Psoas muscle (tissue), 8 donors: ENCODE data around the gene ZP1. TPM values are rescaled to one million over a fixed set of nuclear protein-coding genes. Genes with fewer than 3 reads are reported as not detected.

Experiments
- ATAC-seq, 4 donors: fragments of 200-7000 bp; cut with Tn5 transposase; one replicate each; pipeline ENCODE4 v1.9.1; 2020; ENCODE audit warnings: moderate library complexity in 3 of 4, mild to moderate bottlenecking in 2 of 4
- DNase-seq, 2 donors: peaks; one replicate each; pipeline ENCODE4 v3.0.0-alpha.2; 2020
- H3K27ac ChIP-seq: fragments of 200-600 bp; one replicate; pipeline ENCODE4 v1.8.0; 2022
- H3K27me3 ChIP-seq, 3 donors: fragments of 200-600 bp in 1 of 3; one replicate each; pipeline versions ENCODE4 v1.6.1 to v1.8.0; 2013 to 2022; ENCODE audit warnings: low read length in 2 of 3, mild to moderate bottlenecking in 2 of 3, moderate library complexity in 1 of 3; ENCODE audit not compliant: insufficient read depth in 3 of 3
- H3K36me3 ChIP-seq, 2 donors: fragments of 200-600 bp in 1 of 2; one replicate each; pipeline versions ENCODE4 v1.6.1 to v1.8.0; 2013 to 2022; ENCODE audit warnings: low read depth in 1 of 2, mild to moderate bottlenecking in 1 of 2, moderate library complexity in 1 of 2; ENCODE audit not compliant: insufficient read depth in 1 of 2
- H3K4me1 ChIP-seq: fragments of 200-600 bp; one replicate; pipeline ENCODE4 v1.8.0; 2022
- H3K4me3 ChIP-seq: fragments of 200-600 bp; one replicate; pipeline ENCODE4 v1.8.0; 2022; ENCODE audit warnings: mild to moderate bottlenecking
- H3K9me3 ChIP-seq: fragments of 200-600 bp; one replicate; pipeline ENCODE4 v1.8.0; 2022
- CTCF ChIP-seq: fragments of 200-600 bp; IDR thresholded peaks from one replicate; pipeline ENCODE4 v1.8.0; 2022; ENCODE audit warnings: antibody characterized with exemption
- WGBS, 3 donors: extraction: QIAGEN DNeasy Blood & Tissue Kit; methylation state at CpG; one replicate each; pipeline versions ENCODE4 v1.1.6 to v1.1.7; 2013; 5-methylcytosine and 5-hydroxymethylcytosine counted together
- intact Hi-C, 2 donors: fragments of 100-400 bp; cut with DNase I; formaldehyde crosslinking; loops; one replicate each; pipeline versions ENCODE4 v1.11.0 to v1.14.2; 2022
- polyA plus RNA-seq, 3 donors: library from polyadenylated mRNA; stranded (reverse); fragments of 200-250 nt; gene quantifications; one replicate each; pipeline ENCODE4 v1.2.3, GENCODE V29; 2013
- total RNA-seq, 4 donors: library from RNA; stranded (reverse); fragmentation: NEBNext Ultra II Directional in 2 of 4; extraction: Animal tissue kit (Norgen Biotek cat#: 25700) in 2 of 4; gene quantifications; one replicate each; pipeline versions ENCODE4 v1.2.1 to v1.2.4, GENCODE V29; 2021 to 2023
- donor health status: healthy with polysubstance abuse.
- donor health status: DM: no; HTN: no; CAD: no; lungs with moderate emphysema.
- donor health status: Bipolar disorder and iron deficiency.
- donor health status: healthy.
- donor health status: DM: yes; HTN: yes; CAD: no.
- donor health status: DM: no; HTN: no; CAD: no.
- donor health status: DM: no; HTN: no; CAD: no.
- donor health status: DM: yes; HTN: yes; CAD: no.

The ZP1 gene
- total and polyA plus RNA-seq, 7 donors: 0.18 to 0.52 (median 0.29) TPM; not detected in 3

GRCh38 chr11:60910281-60910687 lies 42.9 kb downstream of the ZP1 start:
- H3K27ac ChIP-seq: no peak overlapping the region
- H3K4me1 ChIP-seq: peaks cover 21% of the 10 kb centered on the region
- intact Hi-C loops: no loop called here
- H3K4me3 ChIP-seq: no peak overlapping the region
- DNase-seq (no peak), ATAC-seq (no peak)
- 69 to 87% (median 77%) methylated on average over 3 of the region's 3 CpGs for WGBS, 3 donors
- no peak for TF ChIP-seq CTCF
- no peaks in the 10 kb centered on the region for H3K27me3 ChIP-seq
- no peaks in the 10 kb centered on the region for H3K9me3 ChIP-seq
- H3K36me3 ChIP-seq: no peaks in the 10 kb centered on the region

GRCh38 chr11:60910711-60911380 lies 43.5 kb downstream of the ZP1 start:
- Histone ChIP-seq H3K4me3 (no peak overlapping the region), H3K4me1 (peaks cover 23% of the 10 kb centered on the region), H3K9me3 (no peaks in the 10 kb centered on the region), H3K27ac (no peak overlapping the region), H3K36me3 (no peaks in the 10 kb centered on the region), H3K27me3 (no peaks in the 10 kb centered on the region)
- no peak for TF ChIP-seq CTCF
- intact Hi-C loops: no loop called here
- no peak for DNase-seq
- WGBS, 3 donors: 64 to 71% (median 66%) methylated on average over 5 of the region's 5 CpGs
- no peak for ATAC-seq

- no peaks in the 10 kb centered on the region for H3K36me3 ChIP-seq
- 61 to 65% (median 65%) methylated on average over 12 of the region's 12 CpGs for WGBS, 3 donors
- H3K27ac ChIP-seq: peak overlapping the region; percentile 94
- peak overlapping the region; percentile 96 for H3K4me3 ChIP-seq
- no peaks in the 10 kb centered on the region for H3K27me3 ChIP-seq
- H3K9me3 ChIP-seq: no peaks in the 10 kb centered on the region
- intact Hi-C loops: no loop called here
- no peak for TF ChIP-seq CTCF
- DNase-seq: no peak
- no peak for ATAC-seq
- peaks cover 38% of the 10 kb centered on the region for H3K4me1 ChIP-seq
Measured at GRCh38 chr11:60912223-60912850, 45.0 kb downstream of the ZP1 start.

- DNase-seq: no peak
- WGBS, 3 donors: 45 to 59% (median 47%) methylated on average over 22 of the region's 22 CpGs
- Histone ChIP-seq H3K9me3 (no peaks in the 10 kb centered on the region), H3K27me3 (no peaks in the 10 kb centered on the region), H3K4me1 (peaks cover 44% of the 10 kb centered on the region), H3K27ac (peak overlapping the region; percentile 94), H3K36me3 (no peaks in the 10 kb centered on the region), H3K4me3 (peak overlapping the region; percentile 96)
- no peak for ATAC-seq
- intact Hi-C loops: no loop called here
- TF ChIP-seq CTCF: no peak
Measured at GRCh38 chr11:60912851-60913528, 45.6 kb downstream of the ZP1 start.
